ENCODE measurements around the gene EEFSEC.

EEFSEC gene

GRCh38 chr3:128174675-128175590 is 21.7 kb downstream of the EEFSEC start:
- no peak overlapping the region for H2AFZ ChIP-seq (ENCODE audit: low read length)
- H3K79me2 ChIP-seq (ENCODE audit: low read length) = peaks cover 38% of the 10 kb centered on the region
- no peak overlapping the region for H3K4me3 ChIP-seq (ENCODE audit: low read length)
- no peaks in the 10 kb centered on the region for H3K9me3 ChIP-seq (replicated peaks; ENCODE audit: insufficient read depth, low read length)
- DNase-seq = no peak
- no peaks in the 10 kb centered on the region for H3K36me3 ChIP-seq (replicated peaks; ENCODE audit: insufficient read depth, low read length)
- H4K20me1 ChIP-seq (ENCODE audit: insufficient read depth, low read length) = no peaks in the 10 kb centered on the region
- no peak for TF ChIP-seq EZH2phosphoT487 (IDR thresholded peaks at IDR 0.05; ENCODE audit: low read length)
- TF ChIP-seq EZH2 (optimal IDR thresholded peaks at IDR 0.05; ENCODE audit: low read depth, low read length) = no peak
- TF ChIP-seq CTCF (IDR thresholded peaks at IDR 0.05; ENCODE audit: low read length) = no peak
- no peaks in the 10 kb centered on the region for H3K27me3 ChIP-seq (replicated peaks; ENCODE audit: insufficient read depth, low read length)
- H3K27ac ChIP-seq (ENCODE audit: low read length) = no peak overlapping the region
- H3K4me2 ChIP-seq (ENCODE audit: low read depth, low read length) = no peak overlapping the region
- H3K9me2 ChIP-seq (replicated peaks; ENCODE audit: insufficient read depth, low read length) = no peaks in the 10 kb centered on the region
- no peaks in the 10 kb centered on the region for H3F3A ChIP-seq (ENCODE audit: insufficient read depth, low read length)
- no peak overlapping the region for H3K9ac ChIP-seq (ENCODE audit: low read length)
- 0 out of 2 replicates have a peak, but pooled peaks cover 3% of the 10 kb centered on the region for H3K4me1 ChIP-seq (ENCODE audit: low read length)

GRCh38 chr3:128175768-128176167 is 22.5 kb downstream of the EEFSEC start:
- no peaks in the 10 kb centered on the region for H3K27me3 ChIP-seq (replicated peaks; ENCODE audit: insufficient read depth, low read length)
- H3K4me3 ChIP-seq (ENCODE audit: low read length) = no peak overlapping the region
- no peaks in the 10 kb centered on the region for H3K9me2 ChIP-seq (replicated peaks; ENCODE audit: insufficient read depth, low read length)
- no peak for DNase-seq
- no peak overlapping the region for H2AFZ ChIP-seq (ENCODE audit: low read length)
- H3K9me3 ChIP-seq (replicated peaks; ENCODE audit: insufficient read depth, low read length) = no peaks in the 10 kb centered on the region
- H3K79me2 ChIP-seq (ENCODE audit: low read length) = peaks cover 45% of the 10 kb centered on the region
- no peak overlapping the region for H3K27ac ChIP-seq (ENCODE audit: low read length)
- H3K36me3 ChIP-seq (replicated peaks; ENCODE audit: insufficient read depth, low read length) = no peaks in the 10 kb centered on the region
- TF ChIP-seq EZH2phosphoT487 (IDR thresholded peaks at IDR 0.05; ENCODE audit: low read length) (no peak), EZH2 (optimal IDR thresholded peaks at IDR 0.05; ENCODE audit: low read depth, low read length) (no peak), CTCF (IDR thresholded peaks at IDR 0.05; ENCODE audit: low read length) (no peak)
- no peak overlapping the region for H3K9ac ChIP-seq (ENCODE audit: low read length)
- H3K4me2 ChIP-seq (ENCODE audit: low read depth, low read length) = no peak overlapping the region
- H3F3A ChIP-seq (ENCODE audit: insufficient read depth, low read length) = no peaks in the 10 kb centered on the region
- H4K20me1 ChIP-seq (ENCODE audit: insufficient read depth, low read length) = no peaks in the 10 kb centered on the region
- H3K4me1 ChIP-seq (ENCODE audit: low read length) = 0 out of 2 replicates have a peak, but pooled peaks cover 3% of the 10 kb centered on the region

GRCh38 chr3:128176276-128176833 is 23.1 kb downstream of the EEFSEC start:
- no peak overlapping the region for H3K4me2 ChIP-seq (ENCODE audit: low read depth, low read length)
- no peaks in the 10 kb centered on the region for H3K9me3 ChIP-seq (replicated peaks; ENCODE audit: insufficient read depth, low read length)
- H3K27ac ChIP-seq (ENCODE audit: low read length) = no peak overlapping the region
- no peaks in the 10 kb centered on the region for H3K9me2 ChIP-seq (replicated peaks; ENCODE audit: insufficient read depth, low read length)
- no peaks in the 10 kb centered on the region for H4K20me1 ChIP-seq (ENCODE audit: insufficient read depth, low read length)
- H3K79me2 ChIP-seq (ENCODE audit: low read length) = peaks cover 47% of the 10 kb centered on the region
- H2AFZ ChIP-seq (ENCODE audit: low read length) = no peak overlapping the region
- H3F3A ChIP-seq (ENCODE audit: insufficient read depth, low read length) = no peaks in the 10 kb centered on the region
- no peaks in the 10 kb centered on the region for H3K27me3 ChIP-seq (replicated peaks; ENCODE audit: insufficient read depth, low read length)
- no peak overlapping the region for H3K9ac ChIP-seq (ENCODE audit: low read length)
- no peak for DNase-seq
- TF ChIP-seq CTCF (IDR thresholded peaks at IDR 0.05; ENCODE audit: low read length) (no peak), EZH2phosphoT487 (IDR thresholded peaks at IDR 0.05; ENCODE audit: low read length) (no peak), EZH2 (optimal IDR thresholded peaks at IDR 0.05; ENCODE audit: low read depth, low read length) (no peak)
- H3K4me1 ChIP-seq (ENCODE audit: low read length) = 0 out of 2 replicates have a peak, but pooled peaks cover 3% of the 10 kb centered on the region
- H3K36me3 ChIP-seq (replicated peaks; ENCODE audit: insufficient read depth, low read length) = no peaks in the 10 kb centered on the region
- H3K4me3 ChIP-seq (ENCODE audit: low read length) = no peak overlapping the region

All from MM.1S (cell line).